ENCODE results near the gene FOXP1. TPM values are rescaled to one million over a fixed set of nuclear protein-coding genes. Genes with fewer than 3 reads are reported as not detected.

FOXP1 gene
- total and polyA plus RNA-seq, 2 experiments from 2014 or later, result 37.4 to 59.9 TPM

GRCh38 chr3:71202848-71203533 lies 380.5 kb downstream of the FOXP1 start:
- Histone ChIP-seq H3F3A (ENCODE audit: insufficient read depth) (no peaks in the 10 kb centered on the region), H3K4me3 (no peak overlapping the region), H3K9me2 (ENCODE audit: insufficient read depth) (0 out of 2 replicates have a peak, but pooled peaks cover 4% of the 10 kb centered on the region), H4K20me1 (ENCODE audit: insufficient read depth) (no peaks in the 10 kb centered on the region), H3K4me2 (ENCODE audit: unreplicated experiment) (no peak overlapping the region), H3K9me3 (ENCODE audit: low read depth) (no peaks in the 10 kb centered on the region), H2AFZ (no peak overlapping the region), H3K36me3 (ENCODE audit: low read depth) (no peaks in the 10 kb centered on the region), H3K27ac (no peak overlapping the region), H3K4me1 (ENCODE audit: insufficient read depth) (no peaks in the 10 kb centered on the region), H3K9ac (no peak overlapping the region), H3K27me3 (replicated peaks; ENCODE audit: insufficient read depth) (no peaks in the 10 kb centered on the region), H3K79me2 (ENCODE audit: insufficient read depth) (peaks cover 11% of the 10 kb centered on the region; the same call in 1 of the 2 replicates)
- DNase-seq, result no peak
- WGBS, 2 experiments (ENCODE audit: low coverage in 1 of 2, low lambda C conversion rate in 2 of 2, missing lambda C conversion rate in 2 of 2), result 57 to 61% methylated on average over 5 of the region's 5 CpGs
- in situ Hi-C loops (cut with MboI), result no loop called here
- TF ChIP-seq EZH2phosphoT487 (IDR thresholded peaks at IDR 0.05; ENCODE audit: insufficient read depth, low read depth) (no peak), EZH2 (IDR thresholded peaks at IDR 0.05; ENCODE audit: insufficient read depth, poor library complexity, severe bottlenecking) (no peak)

DNA sequence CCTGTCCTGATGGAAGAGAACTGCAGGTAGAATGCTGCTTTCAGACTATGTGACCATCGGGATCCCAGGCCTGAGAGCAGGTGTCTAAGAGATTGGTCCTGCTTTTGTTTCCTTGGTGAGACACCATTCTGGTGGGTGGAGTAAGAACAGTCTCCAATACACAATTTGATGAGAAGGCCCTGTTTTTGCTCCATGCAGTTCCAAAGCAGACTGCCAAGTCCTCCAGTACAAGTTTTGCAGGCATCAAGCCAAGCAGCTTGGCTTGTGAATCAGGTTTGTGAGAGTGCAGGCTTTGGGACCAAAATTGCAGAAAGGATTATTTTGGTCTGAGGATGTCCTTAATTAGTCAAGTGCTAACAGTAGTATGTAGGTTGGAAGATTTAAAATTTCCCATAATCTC lies 381.6 kb downstream of the FOXP1 start:
- H3K4me3 ChIP-seq, result no peak overlapping the region

DNA sequence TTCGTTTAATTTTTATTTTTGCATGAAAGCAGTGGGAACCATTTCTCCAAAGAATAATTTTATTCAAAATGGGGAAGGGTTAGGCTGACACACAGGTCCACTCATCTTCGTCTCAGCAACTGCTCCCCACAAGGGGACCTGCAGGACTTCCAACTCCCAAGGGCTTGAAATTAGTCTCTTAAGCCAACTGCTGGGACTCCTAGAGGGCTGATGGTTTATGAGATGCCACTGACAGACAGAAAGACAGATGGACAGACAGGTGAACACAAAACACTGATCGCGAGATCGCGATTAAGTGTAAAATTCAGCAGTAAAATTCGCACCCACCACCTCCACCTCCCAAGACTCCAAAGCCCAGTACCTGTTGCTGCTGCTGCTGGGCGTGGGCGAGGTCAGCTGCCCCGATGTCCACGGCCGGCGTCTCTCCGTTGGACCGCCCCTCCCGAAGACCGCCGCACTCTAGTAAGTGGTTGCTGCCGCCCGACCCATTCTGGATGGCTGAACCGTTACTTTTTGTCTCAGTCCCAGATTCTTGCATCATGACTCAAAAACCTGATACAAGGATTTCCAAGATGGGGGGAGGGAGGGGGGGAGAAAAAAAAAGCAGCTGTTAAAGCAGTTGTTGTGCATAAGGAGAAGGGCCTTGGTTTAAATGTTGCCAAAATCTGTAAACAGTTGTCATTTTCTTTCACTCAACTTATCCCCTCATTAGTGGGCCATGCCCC lies 385.5 kb downstream of the FOXP1 start:
- H3K27me3 ChIP-seq (replicated peaks; ENCODE audit: insufficient read depth), result no peaks in the 10 kb centered on the region
- in situ Hi-C loops (cut with MboI), result no loop called here
- no peak overlapping the region for H3K27ac ChIP-seq
- H2AFZ ChIP-seq, result no peak overlapping the region
- no peaks in the 10 kb centered on the region for H3K9me3 ChIP-seq (ENCODE audit: low read depth)
- no peak overlapping the region for H3K4me3 ChIP-seq
- no peak for TF ChIP-seq EZH2phosphoT487 (IDR thresholded peaks at IDR 0.05; ENCODE audit: insufficient read depth, low read depth)
- H3K4me2 ChIP-seq (ENCODE audit: unreplicated experiment), result no peak overlapping the region
- no peaks in the 10 kb centered on the region for H3K36me3 ChIP-seq (ENCODE audit: low read depth)
- no peaks in the 10 kb centered on the region for H3K9me2 ChIP-seq (ENCODE audit: insufficient read depth)
- no peaks in the 10 kb centered on the region for H3K79me2 ChIP-seq (ENCODE audit: insufficient read depth)
- WGBS, 2 experiments (ENCODE audit: low coverage in 1 of 2, low lambda C conversion rate in 2 of 2, missing lambda C conversion rate in 2 of 2), result 96 to 99% methylated on average over 21 of the region's 21 CpGs
- no peak for DNase-seq
- H3K9ac ChIP-seq, result no peak overlapping the region
- H3K4me1 ChIP-seq (ENCODE audit: insufficient read depth), result no peaks in the 10 kb centered on the region
- H4K20me1 ChIP-seq (ENCODE audit: insufficient read depth), result no peaks in the 10 kb centered on the region
- H3F3A ChIP-seq (ENCODE audit: insufficient read depth), result no peaks in the 10 kb centered on the region

More for the DNA sequence above, 381.6 kb downstream of the FOXP1 start:
- no peaks in the 10 kb centered on the region for H3K4me1 ChIP-seq (ENCODE audit: insufficient read depth)
- H3K9me3 ChIP-seq (ENCODE audit: low read depth), result no peaks in the 10 kb centered on the region
- H4K20me1 ChIP-seq (ENCODE audit: insufficient read depth), result no peaks in the 10 kb centered on the region
- TF ChIP-seq EZH2phosphoT487 (IDR thresholded peaks at IDR 0.05; ENCODE audit: insufficient read depth, low read depth) (no peak), EZH2 (IDR thresholded peaks at IDR 0.05; ENCODE audit: insufficient read depth, poor library complexity, severe bottlenecking) (no peak)
- 0 out of 2 replicates have a peak, but pooled peaks cover 4% of the 10 kb centered on the region for H3K9me2 ChIP-seq (ENCODE audit: insufficient read depth)
- H3F3A ChIP-seq (ENCODE audit: insufficient read depth), result no peaks in the 10 kb centered on the region
- in situ Hi-C loops (cut with MboI), result no loop called here
- H3K27me3 ChIP-seq (replicated peaks; ENCODE audit: insufficient read depth), result no peaks in the 10 kb centered on the region
- H3K79me2 ChIP-seq (ENCODE audit: insufficient read depth), result peaks cover 4% of the 10 kb centered on the region; the same call in 1 of the 2 replicates
- DNase-seq, result peak; percentile 78
- no peak overlapping the region for H3K27ac ChIP-seq
- no peak overlapping the region for H3K4me2 ChIP-seq (ENCODE audit: unreplicated experiment)
- no peaks in the 10 kb centered on the region for H3K36me3 ChIP-seq (ENCODE audit: low read depth)
- H3K9ac ChIP-seq, result no peak overlapping the region
- 4 to 21% methylated on average over 1 of the region's 1 CpG for WGBS, 2 experiments (ENCODE audit: low coverage in 1 of 2, low lambda C conversion rate in 2 of 2, missing lambda C conversion rate in 2 of 2)
- no peak overlapping the region for H2AFZ ChIP-seq

DNA sequence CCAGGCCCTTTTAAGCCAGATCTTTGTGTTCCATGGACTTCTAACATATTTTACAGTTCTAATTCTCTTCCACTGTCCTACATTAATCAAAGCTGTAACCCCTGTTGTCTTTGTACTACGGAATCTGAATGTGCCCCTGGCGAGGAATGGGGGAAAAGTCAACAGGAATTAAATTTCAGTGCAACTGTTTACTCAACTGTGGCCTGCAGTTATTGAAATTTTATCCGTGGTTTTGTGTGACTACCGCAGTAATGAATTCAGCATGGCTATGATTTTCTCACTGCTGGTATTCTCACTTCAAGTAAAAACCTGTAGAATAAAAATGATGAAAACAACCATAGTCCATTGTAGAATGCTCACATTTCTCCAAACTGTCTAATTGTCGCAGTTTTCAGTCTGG lies 388.0 kb downstream of the FOXP1 start:
- no peaks in the 10 kb centered on the region for H4K20me1 ChIP-seq (ENCODE audit: insufficient read depth)
- H3K4me3 ChIP-seq, result no peak overlapping the region
- H3K27ac ChIP-seq, result no peak overlapping the region
- H3K4me1 ChIP-seq (ENCODE audit: insufficient read depth), result no peaks in the 10 kb centered on the region
- TF ChIP-seq EZH2 (IDR thresholded peaks at IDR 0.05; ENCODE audit: insufficient read depth, poor library complexity, severe bottlenecking) (no peak), EZH2phosphoT487 (IDR thresholded peaks at IDR 0.05; ENCODE audit: insufficient read depth, low read depth) (no peak)
- no peak for DNase-seq
- H3K79me2 ChIP-seq (ENCODE audit: insufficient read depth), result no peaks in the 10 kb centered on the region
- no peaks in the 10 kb centered on the region for H3K27me3 ChIP-seq (replicated peaks; ENCODE audit: insufficient read depth)
- 81 to 82% methylated on average over 5 of the region's 5 CpGs for WGBS, 2 experiments (ENCODE audit: low coverage in 1 of 2, low lambda C conversion rate in 2 of 2, missing lambda C conversion rate in 2 of 2)
- no peaks in the 10 kb centered on the region for H3K36me3 ChIP-seq (ENCODE audit: low read depth)
- H3F3A ChIP-seq (ENCODE audit: insufficient read depth), result no peaks in the 10 kb centered on the region
- H3K4me2 ChIP-seq (ENCODE audit: unreplicated experiment), result no peak overlapping the region
- in situ Hi-C loops (cut with MboI), result no loop called here
- no peak overlapping the region for H3K9ac ChIP-seq
- H3K9me3 ChIP-seq (ENCODE audit: low read depth), result no peaks in the 10 kb centered on the region
- H3K9me2 ChIP-seq (ENCODE audit: insufficient read depth), result no peaks in the 10 kb centered on the region
- H2AFZ ChIP-seq, result no peak overlapping the region
